Adrenal gland (tissue), 12 donors: ENCODE results near the gene CIRBP. TPM values are rescaled to one million over a fixed set of nuclear protein-coding genes. Genes with fewer than 3 reads are reported as not detected.

ENCODE experiments used
- DNase-seq, 7 donors: peaks; one replicate each; pipeline ENCODE4 v3.0.0-alpha.2; 2019 to 2020
- H3K27ac ChIP-seq, 5 donors: fragments of 200-600 bp; sonication (generic) in 4 of 5; 1 replicate in 3 of 5; 2 replicates in 2 of 5; pipeline versions ENCODE4 v1.5.1 to v1.8.0; 2016 to 2020; ENCODE audit warnings: mild to moderate bottlenecking in 1 of 5
- H3K27me3 ChIP-seq: fragments of 200-600 bp; 2 replicates; pipeline ENCODE4 v1.8.0; 2021
- H3K36me3 ChIP-seq, 2 donors: fragments of 200-600 bp; replicated peaks in 1 of 2; 1 replicate in 1 of 2; 2 replicates in 1 of 2; pipeline versions ENCODE4 v1.5.1 to v1.8.0; 2018 to 2022
- H3K4me1 ChIP-seq, 2 donors: fragments of 200-600 bp; replicated peaks in 1 of 2; 1 replicate in 1 of 2; 2 replicates in 1 of 2; pipeline versions ENCODE4 v1.5.1 to v1.8.0; 2018 to 2021
- H3K4me3 ChIP-seq, 4 donors: fragments of 200-600 bp; sonication (generic) in 3 of 4; one replicate each; pipeline ENCODE4 v1.5.1; 2016 to 2018
- H3K9me3 ChIP-seq, 3 donors: fragments of 200-600 bp; sonication (generic) in 1 of 3; replicated peaks in 1 of 3; 1 replicate in 2 of 3; 2 replicates in 1 of 3; pipeline versions ENCODE4 v1.5.1 to v1.8.0; 2016 to 2021
- CTCF ChIP-seq, 6 experiments: fragments of 450-650 bp in 4 of 6; fragments of 200-600 bp in 2 of 6; sonication (generic) in 1 of 6; IDR thresholded peaks; 1 replicate in 5 of 6; 2 replicates in 1 of 6; pipeline versions ENCODE4 v1.5.1 to v1.8.0; 2016 to 2021; ENCODE audit warnings: antibody characterized with exemption in 6 of 6, mild to moderate bottlenecking in 2 of 6, moderate library complexity in 1 of 6
- POLR2A ChIP-seq, 2 donors: fragments of 450-650 bp; IDR thresholded peaks; one replicate each; pipeline ENCODE4 v1.6.1; 2017; ENCODE audit warnings: antibody characterized with exemption in 2 of 2, mild to moderate bottlenecking in 2 of 2, moderate library complexity in 1 of 2
- WGBS, 4 donors: extraction: QIAGEN DNeasy Blood & Tissue Kit in 2 of 4; methylation state at CpG; one replicate each; pipeline versions ENCODE4 v1.1.5 to v1.1.7; 2013 to 2017; 5-methylcytosine and 5-hydroxymethylcytosine counted together
- intact Hi-C, 2 donors: fragments of 100-400 bp; cut with DNase I; formaldehyde crosslinking; loops; one replicate each; pipeline versions ENCODE4 v1.14.1 to v1.15.0; 2022 to 2023
- polyA plus RNA-seq, 3 donors: library from polyadenylated mRNA; stranded (reverse); fragments of 200-250 nt in 2 of 3; fragments of 350-450 nt in 1 of 3; fragmentation: Illumina TruSeq in 1 of 3; extraction: RNeasy Lipid Tissue Mini Kit (QIAGEN cat#74804) in 1 of 3; gene quantifications; one replicate each; pipeline ENCODE4 v1.2.3, GENCODE V29; 2013 to 2014
- total RNA-seq, 9 donors: library from RNA; depleted of rRNA in 4 of 9; stranded (reverse); fragments of >200 nt in 4 of 9; fragments of 120-200 nt in 1 of 9; fragmentation: NEBNext Ultra II Directional in 1 of 9; extraction: Animal tissue kit (Norgen Biotek cat#: 25700) in 1 of 9; gene quantifications; one replicate each; pipeline versions ENCODE4 v1.1.0 to v1.2.4, GENCODE V29; 2013 to 2023
- donor health status: healthy with polysubstance abuse.
- donor health status: Bipolar disorder and iron deficiency.
- donor health status: DM: yes; HTN: yes; CAD: no.
- donor health status: DM: no; HTN: no; CAD: no.
- donor health status: DM: no; HTN: no; CAD: no.
- donor health status: DM: yes; HTN: yes; CAD: no.

The CIRBP gene
- total and polyA plus RNA-seq, 12 donors, result 317 to 1,164 (median 685) TPM

GRCh38 chr19:1272423-1273262 lies 3.5 kb downstream of the CIRBP start:
- peaks cover 51 to 75% of the 10 kb centered on the region in 2 donors for H3K4me1 ChIP-seq
- H3K9me3 ChIP-seq, result no peaks in the 10 kb centered on the region
- peak overlapping the region in 3 of 5 donors; percentile 99 to 100 (median 99) for H3K27ac ChIP-seq
- 74 to 75% (median 74%) methylated on average over 32 to 33 of the region's 33 CpGs for WGBS, 4 donors
- no peak overlapping the region for H3K4me3 ChIP-seq
- peak in 3 of 7 donors; percentile 45 to 68 (median 50) for DNase-seq
- intact Hi-C loops, result loop anchor here in 1 of 2 donors (10.0 kb wide), 1 partner anchor 162 kb away; the partner anchor contains the start of gene RPS15
- no peaks in the 10 kb centered on the region for H3K27me3 ChIP-seq
- TF ChIP-seq CTCF (IDR thresholded peaks at IDR 0.05), result no peak
- no peak for TF ChIP-seq POLR2A (IDR thresholded peaks at IDR 0.05)
- H3K36me3 ChIP-seq, result peaks cover 0 to 53% of the 10 kb centered on the region in 2 donors

GRCh38 chr19:1273263-1274041 lies 4.3 kb downstream of the CIRBP start:
- Histone ChIP-seq H3K27me3 (no peaks in the 10 kb centered on the region), H3K4me1 (peaks cover 51 to 69% of the 10 kb centered on the region in 2 donors), H3K9me3 (no peaks in the 10 kb centered on the region), H3K27ac (peak overlapping the region in 4 of 5 donors; percentile 96 to 100 (median 98)), H3K36me3 (peaks cover 0 to 55% of the 10 kb centered on the region in 2 donors), H3K4me3 (no peak overlapping the region)
- peak in 3 of 7 donors; percentile 48 to 71 (median 49) for DNase-seq
- intact Hi-C loops, result loop anchor here in 1 of 2 donors (10.0 kb wide), 1 partner anchor 161 kb away; the partner anchor contains the start of gene RPS15
- WGBS, 4 donors, result 75 to 84% (median 77%) methylated on average over 19 to 25 of the region's 25 CpGs
- TF ChIP-seq CTCF (IDR thresholded peaks at IDR 0.05), result no peak
- no peak for TF ChIP-seq POLR2A (IDR thresholded peaks at IDR 0.05)

GRCh38 chr19:1274081-1274851 lies 5.1 kb downstream of the CIRBP start:
- TF ChIP-seq POLR2A (IDR thresholded peaks at IDR 0.05), result no peak
- TF ChIP-seq CTCF (IDR thresholded peaks at IDR 0.05), result no peak
- intact Hi-C loops, result loop anchor here in 1 of 2 donors (10.0 kb wide), 1 partner anchor 161 kb away; the partner anchor contains the start of gene RPS15
- Histone ChIP-seq H3K4me1 (peaks cover 47 to 64% of the 10 kb centered on the region in 2 donors), H3K36me3 (peaks cover 0 to 62% of the 10 kb centered on the region in 2 donors), H3K9me3 (no peaks in the 10 kb centered on the region), H3K27ac (peak overlapping the region; percentile 51 to 99 (median 98)), H3K27me3 (no peaks in the 10 kb centered on the region), H3K4me3 (peak overlapping the region in 1 of 4 donors; percentile 78)
- DNase-seq, result peak in 4 of 7 donors; percentile 46 to 74 (median 62)
- WGBS, 4 donors, result 59 to 73% (median 67%) methylated on average over 34 to 46 of the region's 46 CpGs
